HCT116 (cell line): Measurements from ENCODE around the gene ICE1. TPM values are rescaled to one million over a fixed set of nuclear protein-coding genes. Genes with fewer than 3 reads are reported as not detected.

Source experiments
- ATAC-seq: fragments of 200-7000 bp; cut with Tn5 transposase; 2 replicates; pipeline ENCODE4 v1.9.1; 2020; ENCODE audit warnings: mild to moderate bottlenecking, moderate library complexity
- BruUV-seq: library from RNA; stranded (reverse); fragments of 400-500 nt; replicated peaks from 2 replicates; lab custom pipeline; 2021; lab: Mats Ljungman, UMichigan
- CTCF ChIA-PET: fragments of 300-600 bp; sonication (Branson Sonifier 250); formaldehyde crosslinking; loops from one replicate; lab custom pipeline; 2021; ENCODE audit warnings: antibody characterized with exemption; lab: Charles Lee
- POLR2A ChIA-PET: fragments of 300-600, 350-600 bp; sonication (Branson Sonifier 250); formaldehyde crosslinking; loops from one replicate; lab custom pipeline; 2021; ENCODE audit warnings: antibody characterized with exemption; lab: Charles Lee
- RAD21 ChIA-PET, 2 experiments: fragments of 300-600 bp; sonication (Branson Sonifier 250); formaldehyde crosslinking; loops; one replicate each; lab custom pipeline; 2023; ENCODE audit warnings: low total read pairs in 2 of 2; ENCODE audit not compliant: uncharacterized antibody in 2 of 2, unreplicated experiment in 2 of 2, low non-redundant PET in 1 of 2; lab: Charles Lee
- DNase-seq: peaks from one replicate; pipeline ENCODE4 v3.0.0-alpha.2; 2010; ENCODE audit warnings: low read depth, low spot score
- H2AFZ ChIP-seq: fragments of 200-600 bp; shearing (Covaris generic), sonication (generic); 2 replicates; pipeline ENCODE4 v1.6.1; 2017; ENCODE audit warnings: low read depth, mixed run types, mixed read lengths, antibody characterized with exemption, low read length; ENCODE audit not compliant: poor library complexity, severe bottlenecking
- H3K27ac ChIP-seq: 2 replicates; pipeline ENCODE4 v1.5.1; 2012; ENCODE audit warnings: low read depth, low read length
- H3K27me3 ChIP-seq: fragments of 200-600 bp; sonication (generic); 2 replicates; pipeline ENCODE4 v1.6.1; 2016; ENCODE audit warnings: mixed run types, low read length, mixed read lengths; ENCODE audit not compliant: insufficient read depth
- H3K36me3 ChIP-seq, 2 experiments: fragments of 200-500 bp in 1 of 2; fragments of 200-600 bp in 1 of 2; sonication (Bioruptor generic) in 1 of 2; sonication (generic) in 1 of 2; 2 replicates each; pipeline versions ENCODE4 v1.5.1 to v1.6.1; 2014 to 2016; ENCODE audit warnings: low read length in 2 of 2, inconsistent platforms in 1 of 2, mixed read lengths in 1 of 2, mixed run types in 1 of 2; ENCODE audit not compliant: insufficient read depth in 2 of 2, control insufficient read depth in 1 of 2
- H3K4me1 ChIP-seq, 2 experiments: fragments of 200-600 bp in 1 of 2; sonication (generic) in 1 of 2; 2 replicates each; pipeline versions ENCODE4 v1.5.1 to v1.6.1; 2012 to 2017; ENCODE audit warnings: low read length in 2 of 2, inconsistent platforms in 1 of 2, mild to moderate bottlenecking in 1 of 2, mixed read lengths in 1 of 2, mixed run types in 1 of 2, moderate library complexity in 1 of 2; ENCODE audit not compliant: insufficient read depth in 2 of 2, control insufficient read depth in 1 of 2
- H3K4me2 ChIP-seq: fragments of 200-600 bp; sonication (generic); 2 replicates; pipeline ENCODE4 v1.6.1; 2017; ENCODE audit warnings: mixed run types, low read length, mixed read lengths
- H3K4me3 ChIP-seq, 2 experiments: fragments of 200-600 bp in 1 of 2; sonication (generic) in 1 of 2; replicated peaks in 1 of 2; 2 replicates each; pipeline ENCODE4 v1.5.1; 2011 to 2016; ENCODE audit warnings: low read length in 2 of 2, control low read depth in 1 of 2, low read depth in 1 of 2, mild to moderate bottlenecking in 1 of 2, mixed read lengths in 1 of 2, mixed run types in 1 of 2
- H3K79me2 ChIP-seq: fragments of 200-600 bp; sonication (generic); 2 replicates; pipeline ENCODE4 v1.6.1; 2017; ENCODE audit warnings: mild to moderate bottlenecking, mixed run types, low read length, moderate library complexity, mixed read lengths; ENCODE audit not compliant: insufficient read depth
- H3K9ac ChIP-seq: fragments of 200-600 bp; sonication (generic); 2 replicates; pipeline ENCODE4 v1.6.1; 2016; ENCODE audit warnings: low read length, mixed read lengths
- H3K9me2 ChIP-seq: fragments of 200-600 bp; sonication (generic), shearing (Covaris generic); 2 replicates; pipeline ENCODE4 v1.6.1; 2017; ENCODE audit warnings: mixed run types, mild to moderate bottlenecking, moderate library complexity; ENCODE audit not compliant: insufficient read depth
- H3K9me3 ChIP-seq, 2 experiments: fragments of 200-500 bp in 1 of 2; fragments of 200-600 bp in 1 of 2; sonication (Bioruptor generic) in 1 of 2; sonication (generic) in 1 of 2; 2 replicates each; pipeline ENCODE4 v1.6.1; 2014 to 2017; ENCODE audit warnings: low read length in 2 of 2, mixed read lengths in 2 of 2, inconsistent platforms in 1 of 2, low read depth in 1 of 2, mild to moderate bottlenecking in 1 of 2, mixed run types in 1 of 2, moderate library complexity in 1 of 2; ENCODE audit not compliant: control insufficient read depth in 1 of 2, insufficient read depth in 1 of 2
- H4K20me1 ChIP-seq: fragments of 200-600 bp; sonication (generic), shearing (Covaris generic); 2 replicates; pipeline ENCODE4 v1.6.1; 2017; ENCODE audit warnings: mixed run types, mild to moderate bottlenecking, moderate library complexity; ENCODE audit not compliant: insufficient read depth
- ATF3 ChIP-seq: IDR thresholded peaks from 2 replicates; pipeline ENCODE4 v1.6.1; 2012
- CBX3 ChIP-seq: IDR thresholded peaks from 2 replicates; pipeline ENCODE4 v1.6.1; 2012; ENCODE audit warnings: low read depth
- CTCF ChIP-seq, 3 experiments: fragments of 200-600 bp in 1 of 3; sonication (generic) in 1 of 3; IDR thresholded peaks in 2 of 3; conservative IDR thresholded peaks in 1 of 3; 2 replicates each; pipeline ENCODE4 v1.5.1; 2012 to 2017; ENCODE audit warnings: low read depth in 2 of 3, low read length in 2 of 3, antibody characterized with exemption in 1 of 3, borderline replicate concordance in 1 of 3, control low read depth in 1 of 3, mild to moderate bottlenecking in 1 of 3, mixed read lengths in 1 of 3, mixed run types in 1 of 3, moderate library complexity in 1 of 3; ENCODE audit not compliant: insufficient read depth in 1 of 3
- ELF1 ChIP-seq: IDR thresholded peaks from 2 replicates; pipeline ENCODE4 v1.6.1; 2012; ENCODE audit warnings: low read depth, borderline replicate concordance
- EZH2phosphoT487 ChIP-seq: fragments of 200-600 bp; IDR thresholded peaks from 2 replicates; pipeline ENCODE4 v1.6.1; 2018; ENCODE audit warnings: antibody characterized with exemption, borderline replicate concordance
- JUND ChIP-seq: IDR thresholded peaks from 2 replicates; pipeline ENCODE4 v1.6.1; 2012
- MAX ChIP-seq: IDR thresholded peaks from 2 replicates; pipeline ENCODE4 v1.6.1; 2012
- RAD21 ChIP-seq: IDR thresholded peaks from 2 replicates; pipeline ENCODE4 v1.6.1; 2012; ENCODE audit warnings: low read depth, mild to moderate bottlenecking
- SIN3A ChIP-seq: IDR thresholded peaks from 2 replicates; pipeline ENCODE4 v1.6.1; 2012; ENCODE audit warnings: low read depth
- SP1 ChIP-seq: IDR thresholded peaks from 2 replicates; pipeline ENCODE4 v1.6.1; 2012; ENCODE audit warnings: low read depth
- YY1 ChIP-seq: IDR thresholded peaks from 2 replicates; pipeline ENCODE4 v1.6.1; 2011; ENCODE audit warnings: low read length, low read depth, moderate library complexity, mild to moderate bottlenecking; ENCODE audit not compliant: insufficient replicate concordance; ENCODE audit errors: extremely low read depth
- ZFX ChIP-seq: fragments of 450-650 bp; IDR thresholded peaks from 2 replicates; pipeline ENCODE4 v1.6.1; 2017
- ZNF274 ChIP-seq: fragments of 200-500 bp; sonication (Bioruptor generic); IDR thresholded peaks from 2 replicates; pipeline ENCODE4 v1.6.1; 2014; ENCODE audit warnings: mild to moderate bottlenecking, low read depth, low read length, inconsistent platforms
- intact Hi-C: fragments of 100-400 bp; cut with micrococcal nuclease; formaldehyde crosslinking; loops from 2 replicates; pipeline ENCODE4 v1.10.0; 2022
- total RNA-seq: library from RNA; stranded (reverse); gene quantifications from one replicate; pipeline ENCODE4 v1.2.1, GENCODE V29; 2021; ENCODE audit not compliant: unreplicated experiment
- TF ChIP-seq, protein P1 (sequence below): IDR thresholded peaks from 2 replicates; pipeline ENCODE4 v1.6.1; 2012; ENCODE audit warnings: low read depth

ICE1 gene
- total RNA-seq, 1 experiment from 2014 or later, result 30.0 TPM

- H3K27ac ChIP-seq, result no peak overlapping the region
- no peaks in the 10 kb centered on the region for H3K79me2 ChIP-seq
- ATAC-seq, result no peak
- no peak overlapping the region for H2AFZ ChIP-seq
- no peak overlapping the region for H3K4me2 ChIP-seq
- POLR2A ChIA-PET, result no interaction called here
- no peaks in the 10 kb centered on the region for H3K4me1 ChIP-seq
- intact Hi-C loops, result no loop called here
- no peak overlapping the region for H3K9ac ChIP-seq
- no peak for DNase-seq
- H3K9me3 ChIP-seq, result no peaks in the 10 kb centered on the region
- no peak overlapping the region for H3K4me3 ChIP-seq
- no peaks in the 10 kb centered on the region for H3K36me3 ChIP-seq
- RAD21 ChIA-PET, result no interaction called here
- no peaks in the 10 kb centered on the region for H4K20me1 ChIP-seq
- peaks cover 10% of the 10 kb centered on the region; the same call in 1 of the 2 replicates for H3K27me3 ChIP-seq
- CTCF ChIA-PET, result no interaction called here
- no peaks in the 10 kb centered on the region for H3K9me2 ChIP-seq
- BruUV-seq, result no TSS peak
- TF ChIP-seq EZH2phosphoT487 (no peak), ELF1 (no peak), ZNF274 (no peak), RAD21 (no peak), ATF3 (no peak), CTCF (IDR thresholded peaks at IDR 0.05 in 2 of 3, conservative IDR thresholded peaks at IDR 0.05 in 1 of 3; ENCODE audit: borderline replicate concordance in 1 of 3, insufficient read depth in 1 of 3, low read depth in 2 of 3, low read length in 2 of 3) (no peak), CBX3 (no peak), YY1 (no peak), SP1 (no peak), SIN3A (no peak), JUND (no peak), ZFX (no peak), MAX (no peak)
- TF ChIP-seq, protein P1, sequence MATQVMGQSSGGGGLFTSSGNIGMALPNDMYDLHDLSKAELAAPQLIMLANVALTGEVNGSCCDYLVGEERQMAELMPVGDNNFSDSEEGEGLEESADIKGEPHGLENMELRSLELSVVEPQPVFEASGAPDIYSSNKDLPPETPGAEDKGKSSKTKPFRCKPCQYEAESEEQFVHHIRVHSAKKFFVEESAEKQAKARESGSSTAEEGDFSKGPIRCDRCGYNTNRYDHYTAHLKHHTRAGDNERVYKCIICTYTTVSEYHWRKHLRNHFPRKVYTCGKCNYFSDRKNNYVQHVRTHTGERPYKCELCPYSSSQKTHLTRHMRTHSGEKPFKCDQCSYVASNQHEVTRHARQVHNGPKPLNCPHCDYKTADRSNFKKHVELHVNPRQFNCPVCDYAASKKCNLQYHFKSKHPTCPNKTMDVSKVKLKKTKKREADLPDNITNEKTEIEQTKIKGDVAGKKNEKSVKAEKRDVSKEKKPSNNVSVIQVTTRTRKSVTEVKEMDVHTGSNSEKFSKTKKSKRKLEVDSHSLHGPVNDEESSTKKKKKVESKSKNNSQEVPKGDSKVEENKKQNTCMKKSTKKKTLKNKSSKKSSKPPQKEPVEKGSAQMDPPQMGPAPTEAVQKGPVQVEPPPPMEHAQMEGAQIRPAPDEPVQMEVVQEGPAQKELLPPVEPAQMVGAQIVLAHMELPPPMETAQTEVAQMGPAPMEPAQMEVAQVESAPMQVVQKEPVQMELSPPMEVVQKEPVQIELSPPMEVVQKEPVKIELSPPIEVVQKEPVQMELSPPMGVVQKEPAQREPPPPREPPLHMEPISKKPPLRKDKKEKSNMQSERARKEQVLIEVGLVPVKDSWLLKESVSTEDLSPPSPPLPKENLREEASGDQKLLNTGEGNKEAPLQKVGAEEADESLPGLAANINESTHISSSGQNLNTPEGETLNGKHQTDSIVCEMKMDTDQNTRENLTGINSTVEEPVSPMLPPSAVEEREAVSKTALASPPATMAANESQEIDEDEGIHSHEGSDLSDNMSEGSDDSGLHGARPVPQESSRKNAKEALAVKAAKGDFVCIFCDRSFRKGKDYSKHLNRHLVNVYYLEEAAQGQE, result no peak
Observed at GRCh38 chr5:5386329-5386728, 36.1 kb upstream of the ICE1 start.
